ENCODE measurements around the gene ABHD17A. TPM values are rescaled to one million over a fixed set of nuclear protein-coding genes. Genes with fewer than 3 reads are reported as not detected.
"Not testable (repeated sequence)": the region's sequence is repeated elsewhere in the genome, so short reads cannot be mapped to it uniquely, and the experiment has no call there.

Gene ABHD17A
- total and polyA plus RNA-seq, 4 donors = 68.8 to 110 (median 91.0) TPM

- no peak for ATAC-seq (ENCODE audit: insufficient read depth, low FRiP score)
Observed at GRCh38 chr19:1883784-1884183, 1.5 kb downstream of the ABHD17A start.

GRCh38 chr19:1882786-1883692, 2.3 kb downstream of the ABHD17A start:
- H3K9me3 ChIP-seq (ENCODE audit: control insufficient read depth in 4 of 4, insufficient read depth in 3 of 4, low read length in 3 of 4) = no peaks in the 10 kb centered on the region
- DNase-seq = no peak
- H3K27me3 ChIP-seq (ENCODE audit: control insufficient read depth in 3 of 3, insufficient read depth in 3 of 3, low read length in 2 of 3) = no peaks in the 10 kb centered on the region
- 64 to 75% methylated on average over 25 of the region's 25 CpGs for WGBS, 2 donors
- H3K4me3 ChIP-seq = no peak overlapping the region
- no peak for ATAC-seq (ENCODE audit: insufficient read depth, low FRiP score)
- TF ChIP-seq CTCF (IDR thresholded peaks at IDR 0.05; ENCODE audit: control extremely low read depth, extremely low read depth) = no peak
- H3K27ac ChIP-seq (ENCODE audit: low read depth in 1 of 2, low read length in 1 of 2) = peak overlapping the region; percentile 51 to 71
- peaks cover 0 to 32% (median 9%) of the 10 kb centered on the region in 5 donors for H3K4me1 ChIP-seq (ENCODE audit: control insufficient read depth in 5 of 5, insufficient read depth in 5 of 5, low read length in 5 of 5)
- peaks cover 0 to 12% (median 0%) of the 10 kb centered on the region in 4 donors for H3K36me3 ChIP-seq (ENCODE audit: control insufficient read depth in 4 of 4, insufficient read depth in 4 of 4, low read length in 4 of 4)
- H3K9ac ChIP-seq (ENCODE audit: insufficient read depth in 1 of 2, low read length in 2 of 2) = peak overlapping the region in 1 of 2 donors; percentile 34

More at GRCh38 chr19:1883784-1884183, 1.5 kb downstream of the ABHD17A start:
- H3K27ac ChIP-seq (ENCODE audit: low read depth in 1 of 2, low read length in 1 of 2) = peak overlapping the region; percentile 51 to 96
- no peaks in the 10 kb centered on the region for H3K9me3 ChIP-seq (ENCODE audit: control insufficient read depth in 4 of 4, insufficient read depth in 3 of 4, low read length in 3 of 4)
- WGBS, 2 donors = 20 to 40% methylated on average over 8 of the region's 8 CpGs
- peak overlapping the region in 1 of 2 donors; percentile 53 for H3K9ac ChIP-seq (ENCODE audit: insufficient read depth in 1 of 2, low read length in 2 of 2)
- no peak for TF ChIP-seq CTCF (IDR thresholded peaks at IDR 0.05; ENCODE audit: control extremely low read depth, extremely low read depth)
- peak overlapping the region; percentile 96 for H3K4me3 ChIP-seq
- DNase-seq = no peak
- no peaks in the 10 kb centered on the region for H3K27me3 ChIP-seq (ENCODE audit: control insufficient read depth in 3 of 3, insufficient read depth in 3 of 3, low read length in 2 of 3)
- H3K4me1 ChIP-seq (ENCODE audit: control insufficient read depth in 5 of 5, insufficient read depth in 5 of 5, low read length in 5 of 5) = peaks cover 0 to 32% (median 9%) of the 10 kb centered on the region in 5 donors
- H3K36me3 ChIP-seq (ENCODE audit: control insufficient read depth in 4 of 4, insufficient read depth in 4 of 4, low read length in 4 of 4) = peaks cover 0 to 12% (median 0%) of the 10 kb centered on the region in 4 donors

- peak overlapping the region in 1 of 2 donors; percentile 34 for H3K9ac ChIP-seq (ENCODE audit: insufficient read depth in 1 of 2, low read length in 2 of 2)
- DNase-seq = peak in 1 of 3 donors; percentile 10
- H3K27me3 ChIP-seq (ENCODE audit: control insufficient read depth in 3 of 3, insufficient read depth in 3 of 3, low read length in 2 of 3) = no peaks in the 10 kb centered on the region
- H3K4me3 ChIP-seq = no peak overlapping the region
- H3K27ac ChIP-seq (ENCODE audit: low read depth in 1 of 2, low read length in 1 of 2) = peak overlapping the region; percentile 51 to 71
- no peak for TF ChIP-seq CTCF (IDR thresholded peaks at IDR 0.05; ENCODE audit: control extremely low read depth, extremely low read depth)
- H3K36me3 ChIP-seq (ENCODE audit: control insufficient read depth in 4 of 4, insufficient read depth in 4 of 4, low read length in 4 of 4) = peaks cover 0 to 12% (median 0%) of the 10 kb centered on the region in 4 donors
- ATAC-seq (ENCODE audit: insufficient read depth, low FRiP score) = no peak
- H3K4me1 ChIP-seq (ENCODE audit: control insufficient read depth in 5 of 5, insufficient read depth in 5 of 5, low read length in 5 of 5) = peaks cover 0 to 32% (median 9%) of the 10 kb centered on the region in 5 donors
- no peaks in the 10 kb centered on the region for H3K9me3 ChIP-seq (ENCODE audit: control insufficient read depth in 4 of 4, insufficient read depth in 3 of 4, low read length in 3 of 4)
- 58 to 73% methylated on average over 31 of the region's 31 CpGs for WGBS, 2 donors
Observed at GRCh38 chr19:1882089-1882785, 3.1 kb downstream of the ABHD17A start.

GRCh38 chr19:1881393-1882088, 3.8 kb downstream of the ABHD17A start:
- H3K27me3 ChIP-seq (ENCODE audit: control insufficient read depth in 3 of 3, insufficient read depth in 3 of 3, low read length in 2 of 3); H3K4me3 ChIP-seq; H3K9ac ChIP-seq (ENCODE audit: insufficient read depth in 1 of 2, low read length in 2 of 2); H3K9me3 ChIP-seq (ENCODE audit: control insufficient read depth in 4 of 4, insufficient read depth in 3 of 4, low read length in 3 of 4); DNase-seq; ATAC-seq (ENCODE audit: insufficient read depth, low FRiP score): not testable (repeated sequence)
- H3K36me3 ChIP-seq (ENCODE audit: control insufficient read depth in 4 of 4, insufficient read depth in 4 of 4, low read length in 4 of 4) = peaks cover 0 to 12% (median 0%) of the 10 kb centered on the region in 4 donors
- H3K27ac ChIP-seq (ENCODE audit: low read depth in 1 of 2, low read length in 1 of 2) = peak overlapping the region; percentile 43 to 71
- H3K4me1 ChIP-seq (ENCODE audit: control insufficient read depth in 5 of 5, insufficient read depth in 5 of 5, low read length in 5 of 5) = peaks cover 0 to 33% (median 9%) of the 10 kb centered on the region in 5 donors
- 63 to 79% methylated on average over 24 to 44 of the region's 44 CpGs for WGBS, 2 donors

All from lung (tissue), 12 donors.